HFF-Myc (cell line): ENCODE data around the gene EIF3F.

Source experiments
- DNase-seq: peaks from one replicate; pipeline ENCODE4 v3.0.0-alpha.2; 2011; ENCODE audit warnings: low read depth; ENCODE audit errors: extremely low read depth
- H3K4me3 ChIP-seq: replicated peaks from 2 replicates; pipeline ENCODE4 v1.5.1; 2011; ENCODE audit warnings: low read depth, mild to moderate bottlenecking, control low read depth, low read length
- TF ChIP-seq, protein P1 (sequence below): IDR thresholded peaks from 2 replicates; pipeline ENCODE4 v1.5.1; 2012; ENCODE audit warnings: mild to moderate bottlenecking, low read depth, low read length, control low read depth; ENCODE audit errors: missing control alignments

EIF3F gene

DNA sequence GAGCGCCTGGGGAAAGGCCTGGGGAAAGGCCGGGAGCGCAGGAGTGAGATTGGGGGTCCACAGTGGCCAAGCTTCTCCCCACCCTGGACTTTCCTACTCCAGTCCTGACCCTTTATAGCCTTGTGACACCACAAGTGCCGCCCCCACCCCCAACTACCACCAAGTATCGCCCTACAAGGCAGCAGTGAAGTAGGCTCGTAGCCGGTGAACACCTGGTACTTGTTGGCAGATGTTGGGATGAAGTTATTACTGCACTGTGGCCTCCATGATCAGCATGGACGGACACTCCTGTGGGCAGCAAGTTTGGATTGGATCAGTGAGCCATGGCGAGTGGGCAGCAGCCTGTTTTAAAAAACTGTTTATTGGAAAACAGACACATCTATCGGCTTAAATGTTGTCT is 45.0 kb downstream of the EIF3F start:
- TF ChIP-seq, protein P1, sequence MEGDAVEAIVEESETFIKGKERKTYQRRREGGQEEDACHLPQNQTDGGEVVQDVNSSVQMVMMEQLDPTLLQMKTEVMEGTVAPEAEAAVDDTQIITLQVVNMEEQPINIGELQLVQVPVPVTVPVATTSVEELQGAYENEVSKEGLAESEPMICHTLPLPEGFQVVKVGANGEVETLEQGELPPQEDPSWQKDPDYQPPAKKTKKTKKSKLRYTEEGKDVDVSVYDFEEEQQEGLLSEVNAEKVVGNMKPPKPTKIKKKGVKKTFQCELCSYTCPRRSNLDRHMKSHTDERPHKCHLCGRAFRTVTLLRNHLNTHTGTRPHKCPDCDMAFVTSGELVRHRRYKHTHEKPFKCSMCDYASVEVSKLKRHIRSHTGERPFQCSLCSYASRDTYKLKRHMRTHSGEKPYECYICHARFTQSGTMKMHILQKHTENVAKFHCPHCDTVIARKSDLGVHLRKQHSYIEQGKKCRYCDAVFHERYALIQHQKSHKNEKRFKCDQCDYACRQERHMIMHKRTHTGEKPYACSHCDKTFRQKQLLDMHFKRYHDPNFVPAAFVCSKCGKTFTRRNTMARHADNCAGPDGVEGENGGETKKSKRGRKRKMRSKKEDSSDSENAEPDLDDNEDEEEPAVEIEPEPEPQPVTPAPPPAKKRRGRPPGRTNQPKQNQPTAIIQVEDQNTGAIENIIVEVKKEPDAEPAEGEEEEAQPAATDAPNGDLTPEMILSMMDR: no peak
- no peak for DNase-seq
- H3K4me3 ChIP-seq: no peak overlapping the region

DNA sequence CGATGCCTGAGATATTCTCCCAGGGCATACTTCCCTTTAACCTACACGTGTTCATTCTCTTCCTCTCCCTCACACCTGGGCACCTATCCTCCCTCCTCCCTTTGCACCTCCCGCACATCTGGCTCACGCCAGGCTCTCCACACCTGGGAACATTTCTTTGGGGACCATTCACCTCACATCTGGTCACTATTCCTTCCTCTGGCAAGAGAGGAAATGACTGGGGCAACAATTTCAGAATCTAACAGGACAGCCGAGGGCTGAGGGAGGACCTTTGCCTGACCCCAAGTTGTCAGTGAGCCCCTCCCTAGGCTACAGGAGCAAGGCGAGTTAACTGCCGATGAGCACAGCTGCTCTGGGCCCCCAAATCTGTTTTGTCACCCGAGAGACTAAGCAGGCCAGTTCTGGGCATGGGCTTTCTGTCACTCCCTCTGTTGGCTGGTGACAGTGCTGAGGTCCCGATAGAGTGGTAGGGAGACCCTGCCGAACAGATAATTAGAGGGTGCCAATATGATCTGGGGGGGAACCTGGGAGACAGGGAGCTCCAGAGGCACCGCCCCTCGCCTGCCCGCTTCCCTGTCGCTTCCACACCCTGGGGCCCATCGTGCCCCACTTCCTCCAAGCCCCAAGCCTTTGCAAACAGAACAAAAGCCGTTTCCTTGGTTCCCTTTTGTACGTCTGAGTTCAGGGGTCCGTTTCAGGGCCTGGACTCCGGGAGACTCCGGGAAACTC is 45.6 kb downstream of the EIF3F start:
- TF ChIP-seq, protein P1: no peak

DNA sequence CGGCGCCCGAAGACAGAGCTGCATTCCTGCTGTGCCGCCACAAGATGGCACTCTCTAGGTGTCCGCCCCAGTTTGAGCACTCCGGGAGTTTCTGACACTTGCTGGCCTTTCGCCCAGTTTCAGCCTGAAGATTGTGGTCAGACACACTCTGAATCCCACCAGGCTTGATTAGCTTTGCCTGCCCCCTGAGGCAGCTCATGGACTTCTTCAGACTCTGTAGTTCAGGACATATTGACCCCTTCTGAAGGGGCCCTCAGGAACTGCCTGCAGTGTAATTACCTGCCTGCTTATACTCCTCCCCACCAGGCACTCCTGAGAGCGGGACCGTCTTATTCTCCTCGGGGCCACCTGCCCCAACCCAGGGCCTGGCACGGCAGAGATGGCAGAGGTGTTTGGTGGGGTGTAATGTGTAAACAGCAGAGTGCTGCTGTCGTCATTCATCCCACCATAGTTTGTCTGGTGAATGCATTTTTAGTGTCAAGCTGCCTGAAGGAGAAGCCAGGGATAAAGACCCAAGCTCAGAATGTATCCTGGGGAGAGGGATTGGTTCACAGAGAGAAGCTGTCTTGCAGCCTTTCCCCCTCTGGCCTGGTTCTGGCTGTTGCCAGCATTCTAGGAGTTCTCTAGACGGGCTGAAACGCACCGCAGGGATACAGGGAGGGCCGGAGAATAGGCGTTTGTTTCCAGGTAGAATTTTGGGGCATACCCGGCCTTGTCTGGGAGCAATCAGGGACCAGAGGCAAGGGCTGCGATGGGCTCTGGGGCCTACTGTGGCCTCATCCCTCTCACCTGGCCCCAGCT is 46.4 kb downstream of the EIF3F start:
- peak; percentile 73 for DNase-seq
- TF ChIP-seq, protein P1: peak; percentile 89
- no peak overlapping the region for H3K4me3 ChIP-seq

More for the DNA sequence above, 45.6 kb downstream of the EIF3F start:
- DNase-seq: no peak
- no peak overlapping the region for H3K4me3 ChIP-seq

DNA sequence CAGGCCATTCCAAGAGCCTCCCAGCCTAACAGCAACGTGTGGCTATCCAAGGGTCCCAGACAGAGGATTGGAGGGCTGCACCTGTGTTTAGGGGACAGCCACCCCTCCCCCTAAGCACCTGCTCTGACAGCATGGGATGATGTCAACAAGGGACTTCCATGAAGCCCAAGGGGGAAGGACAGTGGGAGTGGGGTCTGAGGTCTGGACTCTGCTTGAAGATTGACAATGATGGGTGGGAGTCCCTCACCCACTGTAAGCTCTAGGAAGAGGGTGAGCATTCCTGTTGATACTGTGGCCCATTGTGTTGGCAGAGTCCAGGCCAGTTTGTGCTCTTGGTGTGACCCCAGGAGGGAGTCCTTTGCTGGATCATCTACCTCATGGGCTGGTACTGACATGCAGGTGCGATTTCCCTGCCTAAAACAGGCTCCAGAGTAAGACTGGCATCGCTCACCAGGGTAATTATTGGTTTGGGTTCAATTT is 47.0 kb downstream of the EIF3F start:
- DNase-seq: no peak
- TF ChIP-seq, protein P1: no peak
- H3K4me3 ChIP-seq: no peak overlapping the region

DNA sequence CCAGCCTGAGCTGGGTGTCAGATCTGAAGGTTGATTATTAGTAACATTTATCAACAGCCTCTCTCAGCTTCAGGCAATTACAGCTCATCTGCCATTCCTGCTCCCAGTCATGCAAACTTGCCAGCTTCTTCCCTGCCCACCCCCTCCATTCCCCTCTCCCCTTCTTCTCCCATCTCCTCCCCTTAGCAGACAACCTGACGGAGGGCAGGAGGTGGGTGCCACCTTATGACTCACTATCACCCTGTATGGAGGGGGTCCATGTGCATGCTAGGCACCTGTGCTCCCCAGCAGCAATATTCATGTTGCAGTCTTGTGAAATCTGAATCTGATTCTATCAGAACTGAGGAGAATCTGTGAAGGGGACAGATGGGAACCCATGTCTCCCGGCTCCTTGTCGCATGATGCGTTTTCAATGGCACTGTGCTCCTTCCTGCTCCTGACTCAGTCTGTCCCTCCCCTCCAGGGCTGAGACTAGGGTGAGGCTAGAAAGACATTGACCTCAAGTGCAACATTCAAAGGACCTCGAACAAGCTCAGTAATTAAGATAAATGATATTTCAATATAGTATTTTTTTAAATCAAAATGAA is 47.6 kb downstream of the EIF3F start:
- no peak for DNase-seq
- no peak overlapping the region for H3K4me3 ChIP-seq
- TF ChIP-seq, protein P1: no peak

DNA sequence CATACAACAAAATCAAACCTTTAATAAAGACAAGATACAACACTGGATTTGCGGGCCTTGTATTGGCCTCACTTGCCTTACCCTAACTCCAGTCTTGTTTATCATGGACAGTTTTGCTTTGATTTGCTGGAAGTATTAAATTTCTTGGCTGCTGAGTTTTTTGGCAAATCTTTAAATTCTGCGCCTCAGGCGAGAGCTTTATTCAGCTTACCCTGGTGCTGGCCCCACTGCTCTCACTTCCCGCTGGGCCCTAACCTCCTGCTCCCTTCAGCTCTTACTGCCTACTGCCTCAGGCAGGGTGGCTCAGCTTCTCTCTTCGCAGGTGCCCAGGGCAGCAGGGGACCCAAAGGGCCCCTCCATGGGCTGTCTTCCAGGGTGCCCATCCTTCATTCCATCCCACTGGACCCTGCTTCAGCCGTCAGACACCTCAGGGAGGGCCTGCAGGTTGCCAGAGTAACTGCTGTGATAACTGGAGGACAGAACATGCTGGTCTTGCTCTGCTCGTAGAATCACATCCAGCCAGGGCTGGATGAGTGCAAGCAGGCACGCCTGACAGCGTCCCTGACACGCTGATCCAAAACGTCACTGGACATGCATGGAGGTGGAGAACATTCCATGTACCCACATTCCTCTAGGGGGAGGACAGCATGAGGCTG is 48.2 kb downstream of the EIF3F start:
- DNase-seq: no peak
- TF ChIP-seq, protein P1: no peak
- no peak overlapping the region for H3K4me3 ChIP-seq
